ENCODE data around the gene YOD1. TPM values are rescaled to one million over a fixed set of nuclear protein-coding genes. Genes with fewer than 3 reads are reported as not detected.

YOD1 gene
- total RNA-seq = 7.9 TPM
- long read RNA-seq, full-length matches to known transcripts = 6 of 7 reads
- long read RNA-seq, partial matches to known transcripts = 0 of 7 reads
- long read RNA-seq, other reads (novel, unspliced or antisense) = 1 of 7 reads

- peak within 1 kb of the TSS; percentile 87 for H3K27ac ChIP-seq
- intact Hi-C loops (cut with DNase I) = no loop called here
Measured at GRCh38 chr1:207051191-207051943, at the start of gene YOD1. TSS of gene YOD1 (minus strand) at chr1:207051208. CDS start at chr1:207051030, 178 bp downstream.

GRCh38 chr1:207097871-207098324 lies 46.9 kb upstream of the YOD1 start:
- no peak for ATAC-seq

More at GRCh38 chr1:207051191-207051943, at the start of gene YOD1:
- peaks cover 29% of the 10 kb centered on the region for H3K36me3 ChIP-seq
- DNase-seq (no peak), ATAC-seq (peak; percentile 5 to 47)
- no peaks in the 10 kb centered on the region for H3K9me3 ChIP-seq
- H3K27me3 ChIP-seq (ENCODE audit: low read depth) = no peaks in the 10 kb centered on the region
- H3K4me1 ChIP-seq = peaks cover 61% of the 10 kb centered on the region
- H3K4me3 ChIP-seq = peak within 1 kb of the TSS; percentile 82
- no peak for TF ChIP-seq CTCF (IDR thresholded peaks at IDR 0.05)

GRCh38 chr1:207093944-207094343 lies 42.9 kb upstream of the YOD1 start:
- intact Hi-C loops (cut with DNase I) = no loop called here
- no peaks in the 10 kb centered on the region for H3K36me3 ChIP-seq
- ATAC-seq (no peak), DNase-seq (no peak)
- no peaks in the 10 kb centered on the region for H3K27me3 ChIP-seq (ENCODE audit: low read depth)
- H3K27ac ChIP-seq = no peak overlapping the region
- TF ChIP-seq CTCF (IDR thresholded peaks at IDR 0.05) = no peak
- peaks cover 10% of the 10 kb centered on the region for H3K4me1 ChIP-seq
- H3K4me3 ChIP-seq = no peak overlapping the region
- H3K9me3 ChIP-seq = no peaks in the 10 kb centered on the region

More at GRCh38 chr1:207097871-207098324, 46.9 kb upstream of the YOD1 start:
- Histone ChIP-seq H3K27me3 (ENCODE audit: low read depth) (no peaks in the 10 kb centered on the region), H3K4me3 (no peak overlapping the region), H3K27ac (no peak overlapping the region), H3K36me3 (no peaks in the 10 kb centered on the region), H3K4me1 (no peaks in the 10 kb centered on the region), H3K9me3 (no peaks in the 10 kb centered on the region)
- DNase-seq = no peak
- intact Hi-C loops (cut with DNase I) = no loop called here
- TF ChIP-seq CTCF (IDR thresholded peaks at IDR 0.05) = no peak

- Histone ChIP-seq H3K4me3 (no peak overlapping the region), H3K27ac (no peak overlapping the region), H3K9me3 (no peaks in the 10 kb centered on the region), H3K36me3 (no peaks in the 10 kb centered on the region), H3K4me1 (peaks cover 15% of the 10 kb centered on the region), H3K27me3 (ENCODE audit: low read depth) (no peaks in the 10 kb centered on the region)
- TF ChIP-seq CTCF (IDR thresholded peaks at IDR 0.05) = no peak
- ATAC-seq (no peak), DNase-seq (no peak)
- intact Hi-C loops (cut with DNase I) = no loop called here
Measured at GRCh38 chr1:207091200-207091908, 40.3 kb upstream of the YOD1 start.

- H3K9me3 ChIP-seq = no peaks in the 10 kb centered on the region
- no peaks in the 10 kb centered on the region for H3K36me3 ChIP-seq
- ATAC-seq (no peak), DNase-seq (no peak)
- intact Hi-C loops (cut with DNase I) = loop anchor here (10.0 kb wide), 1 partner anchor 315 kb away; no protein-coding TSS in a partner anchor
- no peaks in the 10 kb centered on the region for H3K27me3 ChIP-seq (ENCODE audit: low read depth)
- H3K4me3 ChIP-seq = peak overlapping the region; percentile 17
- H3K27ac ChIP-seq = no peak overlapping the region
- no peak for TF ChIP-seq CTCF (IDR thresholded peaks at IDR 0.05)
- peaks cover 23% of the 10 kb centered on the region for H3K4me1 ChIP-seq
Measured at GRCh38 chr1:207089627-207090355, 38.8 kb upstream of the YOD1 start.
